Osteoblast (primary cell): ENCODE measurements around the gene MRPL37. TPM values are rescaled to one million over a fixed set of nuclear protein-coding genes. Genes with fewer than 3 reads are reported as not detected.
A peak's percentile ranks its signal among the peaks of the same experiment; 100 is the strongest.

Source experiments
- DNase-seq: peaks from one replicate; pipeline ENCODE4 v3.0.0; 2011; ENCODE audit warnings: low spot score, mixed read lengths; ENCODE audit not compliant: insufficient read length; ENCODE audit errors: missing footprints
- H2AFZ ChIP-seq: 2 replicates; pipeline ENCODE4 v1.6.0; 2011; ENCODE audit warnings: mild to moderate bottlenecking, low read length
- H3K27ac ChIP-seq: 2 replicates; pipeline ENCODE4 v1.5.1; 2011; ENCODE audit warnings: mild to moderate bottlenecking, low read depth, low read length, moderate library complexity
- H3K27me3 ChIP-seq: 2 replicates; pipeline ENCODE4 v1.6.0; 2012; ENCODE audit warnings: mild to moderate bottlenecking, control low read depth, inconsistent platforms, low read length, moderate library complexity; ENCODE audit not compliant: insufficient read depth
- H3K36me3 ChIP-seq: 2 replicates; pipeline ENCODE4 v1.5.1; 2011; ENCODE audit warnings: mild to moderate bottlenecking, low read length, control low read depth, moderate library complexity; ENCODE audit not compliant: insufficient read depth
- H3K4me1 ChIP-seq: 2 replicates; pipeline ENCODE4 v1.5.1; 2011; ENCODE audit warnings: mild to moderate bottlenecking, low read length, control low read depth, moderate library complexity; ENCODE audit not compliant: insufficient read depth
- H3K4me2 ChIP-seq: 2 replicates; pipeline ENCODE4 v1.6.0; 2011; ENCODE audit warnings: mild to moderate bottlenecking, low read length; ENCODE audit not compliant: insufficient read depth
- H3K4me3 ChIP-seq: fragments of 200-600 bp; sonication (generic); 3 replicates; pipeline ENCODE4 v1.5.1; 2012; ENCODE audit warnings: mild to moderate bottlenecking, low read length, inconsistent platforms; ENCODE audit not compliant: insufficient read depth
- H3K79me2 ChIP-seq: 2 replicates; pipeline ENCODE4 v1.6.0; 2012; ENCODE audit warnings: mild to moderate bottlenecking, low read length, control low read depth, inconsistent platforms; ENCODE audit not compliant: insufficient read depth
- H3K9me3 ChIP-seq: 2 replicates; pipeline ENCODE4 v1.5.1; 2011; ENCODE audit warnings: low read depth, low read length, control low read depth
- H4K20me1 ChIP-seq: 2 replicates; pipeline ENCODE4 v1.6.0; 2012; ENCODE audit warnings: mild to moderate bottlenecking, low read length, control low read depth; ENCODE audit not compliant: insufficient read depth
- total RNA-seq: library from RNA; depleted of rRNA; stranded (reverse); fragments of >200 nt; gene quantifications from 2 replicates; pipeline ENCODE4 v1.2.3, GENCODE V29; 2012
- TF ChIP-seq, protein P1 (sequence below): IDR thresholded peaks from 2 replicates; pipeline ENCODE4 v1.5.1; 2011; ENCODE audit warnings: mild to moderate bottlenecking, low read depth, low read length, moderate library complexity; ENCODE audit errors: extremely low read depth

The MRPL37 gene
- 88.7 and 96.7 TPM in 2 replicates for total RNA-seq

DNA sequence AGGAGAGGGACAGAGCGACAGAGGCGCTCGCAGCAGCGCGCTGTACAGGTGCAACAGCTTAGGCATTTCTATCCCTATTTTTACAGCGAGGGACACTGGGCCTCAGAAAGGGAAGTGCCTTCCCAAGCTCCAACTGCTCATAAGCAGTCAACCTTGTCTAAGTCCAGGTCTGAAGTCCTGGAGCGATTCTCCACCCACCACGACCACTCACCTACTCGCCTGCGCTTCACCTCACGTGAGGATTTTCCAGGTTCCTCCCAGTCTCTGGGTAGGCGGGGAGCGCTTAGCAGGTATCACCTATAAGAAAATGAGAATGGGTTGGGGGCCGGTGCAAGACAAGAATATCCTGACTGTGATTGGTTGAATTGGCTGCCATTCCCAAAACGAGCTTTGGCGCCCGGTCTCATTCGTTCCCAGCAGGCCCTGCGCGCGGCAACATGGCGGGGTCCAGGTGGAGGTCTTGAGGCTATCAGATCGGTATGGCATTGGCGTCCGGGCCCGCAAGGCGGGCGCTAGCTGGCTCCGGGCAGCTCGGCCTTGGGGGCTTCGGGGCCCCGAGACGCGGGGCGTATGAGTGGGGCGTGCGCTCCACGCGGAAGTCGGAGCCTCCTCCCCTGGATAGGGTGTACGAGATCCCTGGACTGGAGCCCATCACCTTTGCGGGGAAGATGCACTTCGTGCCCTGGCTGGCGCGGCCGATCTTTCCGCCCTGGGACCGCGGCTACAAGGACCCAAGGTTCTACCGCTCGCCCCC, at the start of gene MRPL37, which contains the start of gene CYB5RL:
Gene MRPL37 (plus strand): TSS at position 403 of the 754 bp plus-strand sequence. CDS start 77 bp downstream, at position 480.
Gene CYB5RL (minus strand): TSS at position 266 of the 754 bp plus-strand sequence. CDS start 4,414 bp downstream, outside the sequence.
- TF ChIP-seq, protein P1, sequence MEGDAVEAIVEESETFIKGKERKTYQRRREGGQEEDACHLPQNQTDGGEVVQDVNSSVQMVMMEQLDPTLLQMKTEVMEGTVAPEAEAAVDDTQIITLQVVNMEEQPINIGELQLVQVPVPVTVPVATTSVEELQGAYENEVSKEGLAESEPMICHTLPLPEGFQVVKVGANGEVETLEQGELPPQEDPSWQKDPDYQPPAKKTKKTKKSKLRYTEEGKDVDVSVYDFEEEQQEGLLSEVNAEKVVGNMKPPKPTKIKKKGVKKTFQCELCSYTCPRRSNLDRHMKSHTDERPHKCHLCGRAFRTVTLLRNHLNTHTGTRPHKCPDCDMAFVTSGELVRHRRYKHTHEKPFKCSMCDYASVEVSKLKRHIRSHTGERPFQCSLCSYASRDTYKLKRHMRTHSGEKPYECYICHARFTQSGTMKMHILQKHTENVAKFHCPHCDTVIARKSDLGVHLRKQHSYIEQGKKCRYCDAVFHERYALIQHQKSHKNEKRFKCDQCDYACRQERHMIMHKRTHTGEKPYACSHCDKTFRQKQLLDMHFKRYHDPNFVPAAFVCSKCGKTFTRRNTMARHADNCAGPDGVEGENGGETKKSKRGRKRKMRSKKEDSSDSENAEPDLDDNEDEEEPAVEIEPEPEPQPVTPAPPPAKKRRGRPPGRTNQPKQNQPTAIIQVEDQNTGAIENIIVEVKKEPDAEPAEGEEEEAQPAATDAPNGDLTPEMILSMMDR, result no peak
- Histone ChIP-seq H3K79me2 (peaks cover 54% of the 10 kb centered on the region), H4K20me1 (no peaks in the 10 kb centered on the region), H3K36me3 (peaks cover 13% of the 10 kb centered on the region), H2AFZ (peak within 1 kb of the TSS; percentile 98), H3K27ac (peak within 1 kb of the TSS; percentile 77), H3K4me2 (peak within 1 kb of the TSS; percentile 99), H3K4me3 (peak within 1 kb of the TSS; percentile 93), H3K9me3 (no peaks in the 10 kb centered on the region), H3K4me1 (peaks cover 20% of the 10 kb centered on the region), H3K27me3 (no peaks in the 10 kb centered on the region)
- DNase-seq, result peak; percentile 99

DNA sequence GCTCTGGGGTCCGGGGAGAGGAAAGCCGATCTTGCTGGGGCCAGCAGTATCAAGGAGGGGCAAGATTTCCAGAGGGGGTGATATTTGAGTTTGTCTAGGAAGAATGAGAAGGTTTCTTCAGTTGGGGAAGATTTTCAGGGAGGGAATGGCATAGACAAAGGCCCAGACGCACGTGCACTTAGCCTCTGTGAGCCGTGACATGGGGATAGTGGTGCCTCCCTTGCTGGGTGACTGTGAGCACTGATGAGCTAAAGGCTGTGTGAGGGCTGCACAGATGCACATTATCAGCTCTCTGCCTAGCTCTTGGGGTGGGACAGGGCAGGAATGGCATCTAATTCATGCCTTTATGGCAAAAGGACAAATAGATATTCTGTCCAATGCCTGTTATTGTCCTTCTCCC, 49.0 kb upstream of the MRPL37 start:
- H2AFZ ChIP-seq, result no peak overlapping the region
- H3K79me2 ChIP-seq, result no peaks in the 10 kb centered on the region
- H3K27me3 ChIP-seq, result no peaks in the 10 kb centered on the region
- no peaks in the 10 kb centered on the region for H4K20me1 ChIP-seq
- H3K4me2 ChIP-seq, result no peak overlapping the region
- TF ChIP-seq, protein P1, result no peak
- DNase-seq, result peak; percentile 14
- no peaks in the 10 kb centered on the region for H3K36me3 ChIP-seq
- H3K4me3 ChIP-seq, result no peak overlapping the region
- H3K4me1 ChIP-seq, result peaks cover 8% of the 10 kb centered on the region
- no peaks in the 10 kb centered on the region for H3K9me3 ChIP-seq
- H3K27ac ChIP-seq, result no peak overlapping the region

DNA sequence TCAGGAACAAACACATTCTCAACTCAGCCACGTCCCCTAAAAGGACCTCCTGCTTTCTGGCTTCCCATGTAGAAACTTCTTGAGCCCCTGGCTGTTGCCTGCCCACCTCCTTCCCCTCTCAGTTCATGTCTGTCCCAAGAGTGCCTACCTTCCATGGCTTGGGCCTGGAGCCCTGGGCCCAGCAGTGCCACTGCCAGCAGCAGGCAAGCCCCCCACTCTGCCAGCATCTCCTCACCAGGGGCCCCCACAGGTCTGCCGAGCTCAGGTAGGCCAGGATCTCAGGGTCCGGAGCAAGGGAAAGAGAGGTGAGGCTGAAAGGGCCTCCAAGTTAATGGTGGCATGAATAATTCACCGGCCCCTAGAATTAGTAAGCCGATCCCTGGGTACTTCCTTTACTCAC, 47.3 kb upstream of the MRPL37 start, which contains the start of gene CDCP2:
Gene CDCP2 (minus strand): TSS at position 305 of the 400 bp plus-strand sequence. CDS start 78 bp downstream, at position 227.
- peak within 1 kb of the TSS; percentile 85 for H2AFZ ChIP-seq
- H3K4me1 ChIP-seq, result peaks cover 8% of the 10 kb centered on the region
- H3K4me3 ChIP-seq, result peak within 1 kb of the TSS; percentile 50
- TF ChIP-seq, protein P1, result no peak
- H3K36me3 ChIP-seq, result no peaks in the 10 kb centered on the region
- no peak for DNase-seq
- H4K20me1 ChIP-seq, result no peaks in the 10 kb centered on the region
- peak within 1 kb of the TSS; percentile 79 for H3K4me2 ChIP-seq
- no peaks in the 10 kb centered on the region for H3K79me2 ChIP-seq
- H3K9me3 ChIP-seq, result no peaks in the 10 kb centered on the region
- H3K27ac ChIP-seq, result peak within 1 kb of the TSS; percentile 23
- no peaks in the 10 kb centered on the region for H3K27me3 ChIP-seq
